H1 (cell line): Measurements from ENCODE around the gene ETF1. TPM values are rescaled to one million over a fixed set of nuclear protein-coding genes. Genes with fewer than 3 reads are reported as not detected.

Experiments used
- CBX5 ChIP-seq: fragments of 300-800, 300-1000 bp; sonication (generic); IDR thresholded peaks from 2 replicates; pipeline ENCODE4 v1.7.1; 2016; ENCODE audit warnings: antibody characterized with exemption, low read length, low read depth
- CREB1 ChIP-seq: IDR thresholded peaks from 2 replicates; pipeline ENCODE4 v1.6.1; 2012; ENCODE audit warnings: inconsistent platforms
- POLR2AphosphoS5 ChIP-seq: IDR thresholded peaks from 2 replicates; pipeline ENCODE4 v1.6.1; 2011; ENCODE audit warnings: low read depth, low read length
- SUZ12 ChIP-seq: fragments of 200-600 bp; sonication (generic); IDR thresholded peaks from 2 replicates; pipeline ENCODE4 v1.6.1; 2012; ENCODE audit warnings: mild to moderate bottlenecking, inconsistent platforms, low read length, moderate library complexity, mixed read lengths
- TCF12 ChIP-seq: IDR thresholded peaks from 2 replicates; pipeline ENCODE4 v1.6.1; 2011; ENCODE audit warnings: low read depth, mild to moderate bottlenecking, low read length
- polyA plus RNA-seq, 7 experiments: library from polyadenylated mRNA; depleted of rRNA in 3 of 7; stranded (reverse) in 5 of 7; unstranded in 2 of 7; fragments of >200 nt in 5 of 7; fragments of 200-250 nt in 2 of 7; gene quantifications; 1 replicate in 5 of 7; 2 replicates in 1 of 7; 4 replicates in 1 of 7; pipeline versions ENCODE4 v1.2.1 to v1.2.3, GENCODE V29; 2011 to 2013; ENCODE audit warnings: missing spikeins in 2 of 7, mixed read lengths in 2 of 7
- total RNA-seq: library from RNA; stranded (reverse); fragmentation: NEBNext Ultra II Directional; extraction: Animal tissue kit (Norgen Biotek cat#: 25700); gene quantifications from 2 replicates; pipeline ENCODE4 v1.2.1, GENCODE V29; 2021

Gene ETF1
- total and polyA plus RNA-seq, 2 of the 8 experiments (the other 6 are each of a cell fraction or from before 2014, with no cell fraction given) = 50.5 to 168 TPM

GRCh38 chr5:138461343-138462125, 81.5 kb downstream of the ETF1 start (continued):
- TF ChIP-seq POLR2AphosphoS5 = no peak
- no peak for TF ChIP-seq SUZ12
- TF ChIP-seq CREB1 = no peak
- no peak for TF ChIP-seq CBX5
- TF ChIP-seq TCF12 = no peak
